Suppressor macrophage treated with lipopolysaccharide for 4 hours (primary cell): Measurements from ENCODE around the gene PRKN.

Experiments used
- DNase-seq: peaks from one replicate; pipeline ENCODE4 v3.0.0-alpha.2; 2020

PRKN gene

GRCh38 chr6:161424421-161424820 is 1303.1 kb downstream of the PRKN start:
- DNase-seq = no peak

DNA sequence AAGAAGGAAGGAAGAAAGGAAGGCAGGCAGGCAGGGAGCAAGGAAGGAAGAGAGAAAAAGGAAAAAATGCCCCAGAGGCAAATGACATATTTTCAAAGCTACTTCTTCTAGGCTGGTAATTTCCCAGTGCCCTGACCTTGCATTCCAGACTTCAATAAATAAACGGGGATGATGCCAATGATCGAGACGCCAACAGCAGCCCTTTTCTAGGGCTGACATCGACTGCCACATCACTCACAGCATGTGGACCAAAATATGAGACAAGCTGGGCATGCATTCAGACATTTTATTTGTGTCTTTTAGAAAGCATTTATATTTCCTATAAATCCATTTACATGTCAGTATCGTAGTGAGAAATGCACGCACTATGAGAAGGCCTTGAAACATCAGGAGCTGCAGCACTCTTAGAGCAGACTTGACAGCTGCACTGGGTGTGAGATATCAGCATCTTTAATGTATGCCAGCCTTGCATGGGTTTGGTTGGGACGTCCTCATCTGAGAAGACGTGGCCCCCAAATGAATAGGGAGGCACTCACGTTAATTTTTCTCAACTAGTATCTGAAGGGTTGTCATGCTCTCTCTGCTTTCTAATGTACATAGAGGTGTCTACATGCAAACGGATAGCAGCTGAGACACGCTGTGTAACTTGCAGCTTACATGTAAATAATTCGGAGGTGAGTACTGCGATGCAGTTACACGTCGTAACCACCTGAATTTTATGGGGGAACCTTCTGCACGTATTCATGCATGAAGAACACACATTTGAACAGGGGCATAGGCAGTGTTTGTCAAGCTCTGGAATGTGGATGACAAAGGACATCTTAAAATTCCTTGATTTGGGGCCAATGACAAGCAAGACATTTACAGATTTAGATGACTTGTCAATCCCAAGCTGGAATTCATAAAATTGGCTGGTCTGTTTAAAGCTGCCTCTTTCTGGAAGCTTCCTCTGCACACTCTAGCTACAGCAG is 1304.6 kb downstream of the PRKN start:
- no peak for DNase-seq

DNA sequence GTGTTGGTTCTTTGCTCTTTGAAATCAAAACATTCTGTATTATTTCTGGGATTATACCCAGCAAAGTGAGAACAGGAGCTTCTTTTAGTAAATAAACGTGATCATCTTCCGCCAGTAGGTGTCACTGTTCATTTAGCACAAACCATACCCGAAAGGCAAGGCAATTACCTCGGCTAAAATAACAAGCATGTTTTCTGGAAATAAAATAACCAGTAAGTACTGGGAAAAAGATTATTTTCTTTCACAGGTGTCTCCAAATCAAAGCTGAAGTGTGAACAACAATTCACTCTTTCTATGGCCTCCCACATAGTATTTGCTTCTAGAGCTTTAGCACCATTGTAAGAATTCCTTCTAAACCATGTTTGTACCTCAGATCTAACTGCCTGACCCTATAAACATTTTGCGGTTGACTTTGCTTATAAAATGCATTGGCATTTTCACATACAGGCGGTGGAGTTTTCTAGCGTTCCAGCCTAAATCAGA is 1309.1 kb downstream of the PRKN start:
- peak; percentile 68 for DNase-seq

- DNase-seq = no peak
Observed at GRCh38 chr6:161417717-161418462, 1309.7 kb downstream of the PRKN start.

GRCh38 chr6:161415302-161415855 is 1312.2 kb downstream of the PRKN start:
- no peak for DNase-seq

DNA sequence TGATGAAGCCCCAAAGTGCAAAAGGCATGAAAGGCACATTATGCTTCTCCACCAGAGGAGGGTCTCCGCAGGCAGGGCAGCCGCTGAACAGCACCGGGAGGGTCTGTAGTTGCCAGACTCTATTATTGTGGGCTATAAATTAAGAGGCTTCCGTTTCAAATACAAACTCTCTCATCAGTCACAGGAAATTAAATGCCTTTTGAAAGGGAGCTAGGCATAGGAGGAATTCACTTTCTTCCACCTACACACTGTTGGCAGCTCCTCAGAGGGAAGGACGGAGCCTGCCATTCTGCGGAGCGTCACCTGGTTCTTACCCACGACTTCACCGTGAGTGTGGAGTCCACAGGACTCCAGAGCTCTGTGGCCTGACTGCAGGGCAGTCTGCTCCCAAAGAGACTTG is 1312.9 kb downstream of the PRKN start:
- DNase-seq = no peak

DNA sequence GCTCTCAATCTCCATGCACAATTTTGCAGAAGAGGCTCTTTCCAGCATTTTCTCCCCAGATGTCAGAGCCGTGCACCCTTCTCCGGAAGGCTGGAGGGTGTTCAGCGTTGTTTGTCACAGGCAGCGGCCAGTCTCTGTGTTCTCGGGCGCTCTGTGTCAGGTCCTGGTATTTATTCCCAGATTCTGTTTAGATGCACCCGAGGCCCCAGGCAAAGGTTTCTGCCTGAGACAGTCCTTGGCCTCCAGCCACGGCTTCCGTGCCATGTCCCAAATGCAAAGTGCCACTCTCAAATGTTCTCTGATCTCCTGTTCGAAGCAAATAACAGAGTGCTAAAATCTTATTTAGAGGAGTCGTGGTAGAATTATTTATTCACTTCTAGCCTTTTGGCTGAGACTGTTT is 1313.4 kb downstream of the PRKN start:
- no peak for DNase-seq

- DNase-seq = no peak
Observed at GRCh38 chr6:161413355-161413771, 1314.2 kb downstream of the PRKN start.

DNA sequence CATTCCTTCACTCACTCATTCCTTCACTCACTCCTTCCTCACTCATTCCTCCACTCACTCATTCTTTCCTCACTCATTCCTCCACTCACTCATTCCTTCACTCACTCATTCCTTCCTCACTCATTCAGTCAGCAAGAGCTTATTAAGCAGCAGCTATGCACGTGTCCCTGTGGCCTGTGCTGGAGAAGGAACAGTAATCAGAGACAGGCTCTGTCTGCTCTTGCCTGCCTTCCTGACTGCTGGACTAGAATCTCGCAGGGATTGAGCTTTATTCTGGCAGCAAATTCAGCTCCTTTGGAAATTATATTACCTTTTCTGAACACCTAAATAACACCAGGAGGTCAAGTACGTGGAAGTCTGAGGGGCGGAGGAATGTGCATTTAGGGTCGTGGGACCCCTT is 1314.8 kb downstream of the PRKN start:
- no peak for DNase-seq

DNA sequence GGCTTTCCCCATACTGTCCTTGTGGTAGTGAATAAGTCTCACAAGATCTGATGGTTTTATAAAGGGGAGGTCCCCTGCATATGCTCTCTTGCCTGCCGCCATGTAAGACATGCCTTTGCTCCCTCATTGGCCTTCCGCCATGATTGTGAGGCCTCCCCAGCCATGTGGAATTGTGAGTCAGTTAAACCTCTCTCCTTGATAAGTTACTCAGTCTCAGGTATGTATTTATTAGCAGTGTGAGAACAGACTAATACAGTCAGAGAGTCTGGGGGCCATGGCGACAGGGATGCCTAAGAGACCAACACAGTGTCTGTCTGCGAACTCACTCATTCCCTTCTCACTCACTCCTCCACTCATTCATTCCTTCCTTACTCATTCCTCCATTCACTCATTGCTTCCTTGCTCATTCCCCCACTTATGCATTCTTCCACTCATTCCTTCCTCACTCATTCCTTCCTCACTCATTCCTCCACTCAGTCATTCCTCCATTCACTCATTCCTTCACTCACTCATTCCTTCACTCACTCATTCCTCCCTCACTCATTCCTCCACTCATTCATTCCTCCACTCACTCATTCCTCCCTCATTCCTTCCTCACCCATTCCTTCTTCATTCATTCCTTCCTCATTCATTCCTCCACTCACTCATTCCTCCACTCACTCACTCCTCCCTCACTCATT is 1316.2 kb downstream of the PRKN start:
- no peak for DNase-seq

- DNase-seq = no peak
Observed at GRCh38 chr6:161410736-161411135, 1316.8 kb downstream of the PRKN start.

DNA sequence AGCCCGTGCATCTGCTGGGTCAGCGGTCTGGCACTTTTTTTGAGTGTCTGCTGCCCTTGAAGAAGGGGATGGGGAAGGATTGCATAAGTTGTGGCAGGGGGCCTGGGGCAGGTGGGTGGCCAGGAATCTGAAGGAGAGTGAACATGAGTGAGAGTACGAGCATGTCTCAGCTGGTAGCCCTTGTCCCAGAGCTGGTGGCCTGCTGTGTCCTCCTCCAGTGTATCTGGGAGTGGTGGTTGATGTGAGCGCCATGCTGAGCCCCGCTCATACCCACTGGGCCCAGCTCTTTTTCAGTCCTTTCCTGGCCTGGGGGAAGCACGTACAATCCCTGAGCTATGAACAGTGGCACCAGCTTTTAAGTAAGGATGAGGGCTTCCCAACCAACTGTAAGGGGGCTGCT is 1317.5 kb downstream of the PRKN start:
- DNase-seq = no peak

DNA sequence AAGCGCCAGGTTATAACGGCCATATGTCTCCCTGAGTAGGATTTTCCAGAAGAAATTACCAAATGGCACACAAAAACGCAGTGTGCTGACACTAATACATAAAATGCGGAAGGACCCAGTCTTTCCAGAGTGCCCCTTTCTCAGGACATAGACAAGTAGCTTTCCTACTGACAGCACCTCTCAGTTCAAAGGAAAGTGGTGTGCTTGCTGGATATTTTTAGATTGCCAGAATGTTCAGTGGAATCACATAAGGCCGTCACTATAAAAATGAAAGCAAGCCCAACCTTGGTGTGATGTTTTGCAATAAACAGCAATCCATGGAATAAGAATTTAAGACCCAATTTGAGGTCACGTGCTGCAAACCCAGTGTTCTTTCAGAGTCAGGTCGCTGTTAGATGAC is 1318.2 kb downstream of the PRKN start:
- no peak for DNase-seq

GRCh38 chr6:161408041-161408440 is 1319.5 kb downstream of the PRKN start:
- no peak for DNase-seq

DNA sequence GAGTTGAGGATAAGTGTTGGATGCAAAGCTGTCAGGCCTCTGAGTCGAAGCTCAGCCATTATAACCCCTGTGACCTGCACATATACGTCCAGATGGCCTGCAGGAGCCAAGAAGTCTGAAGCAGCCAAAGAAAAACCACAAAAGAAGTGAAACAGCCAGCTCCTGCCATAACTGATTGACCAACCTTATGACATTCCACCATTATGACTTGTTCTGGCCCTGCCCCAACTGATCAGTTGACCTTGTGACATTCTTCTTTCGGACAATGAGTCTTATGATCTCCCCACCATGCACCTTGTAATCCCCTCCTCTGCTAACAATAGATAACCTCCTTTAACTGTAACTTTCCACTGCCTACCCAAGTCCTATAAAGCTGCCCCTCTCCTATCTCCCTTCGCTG is 1320.0 kb downstream of the PRKN start:
- peak; percentile 26 for DNase-seq

DNA sequence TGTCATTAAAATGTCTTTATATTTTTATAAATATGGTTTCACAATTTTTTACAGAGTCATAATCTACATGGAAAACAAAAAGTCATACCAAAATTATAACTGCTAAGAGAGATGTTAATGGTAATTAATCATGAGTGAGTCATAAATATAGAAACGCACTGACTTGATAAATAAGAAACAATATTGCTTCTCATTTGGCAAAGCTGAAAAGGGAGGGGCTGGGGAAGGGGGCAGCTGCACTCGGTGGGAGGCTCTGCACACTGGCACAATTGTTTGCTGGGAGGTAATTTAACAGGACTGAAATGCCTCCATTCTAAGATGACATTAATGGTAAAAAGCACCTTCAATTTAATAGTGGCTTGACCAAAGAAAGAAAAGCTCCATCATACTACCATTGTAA is 1320.5 kb downstream of the PRKN start:
- DNase-seq = no peak

GRCh38 chr6:161406646-161407045 is 1320.9 kb downstream of the PRKN start:
- DNase-seq = peak; percentile 62

DNA sequence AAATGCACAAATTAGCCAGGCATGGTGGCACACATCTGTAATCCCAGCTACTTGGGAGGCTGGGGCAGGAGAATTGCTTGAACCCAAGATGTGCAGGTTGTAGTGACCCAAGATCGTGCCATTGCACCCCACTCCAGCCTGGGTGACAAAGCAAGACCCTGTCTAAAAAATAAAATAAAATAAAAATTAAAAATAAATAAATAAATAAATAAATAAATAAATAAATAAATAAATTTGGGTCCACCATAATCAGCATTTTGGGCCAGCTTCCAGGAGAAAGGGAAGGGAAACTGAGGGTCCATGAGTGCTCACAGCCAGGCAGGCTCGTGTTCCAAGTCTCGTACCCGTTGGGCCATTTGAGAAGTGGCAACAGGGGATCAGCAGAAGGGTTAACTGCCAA is 1322.1 kb downstream of the PRKN start:
- no peak for DNase-seq

DNA sequence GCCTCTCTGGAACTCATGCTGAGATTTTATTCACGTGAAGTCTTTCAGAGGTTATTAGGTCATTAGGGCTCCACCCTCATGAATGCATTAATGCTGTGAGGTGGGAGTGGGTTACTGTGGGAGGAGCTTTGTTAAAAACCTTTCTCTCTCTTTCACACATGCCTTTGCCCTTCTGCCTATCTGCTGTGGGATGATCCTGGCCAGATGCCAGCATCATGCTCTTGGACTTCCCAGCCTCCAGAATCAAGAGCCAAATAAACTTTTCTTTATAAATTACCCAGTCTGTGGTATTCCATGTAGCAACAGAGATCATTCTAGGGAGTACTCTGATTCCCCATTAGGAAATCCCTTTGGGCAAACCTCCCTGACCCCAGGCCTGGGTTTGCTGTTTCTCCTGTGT is 1323.8 kb downstream of the PRKN start:
- DNase-seq = no peak

- DNase-seq = no peak
Observed at GRCh38 chr6:161401587-161402309, 1325.8 kb downstream of the PRKN start.

DNA sequence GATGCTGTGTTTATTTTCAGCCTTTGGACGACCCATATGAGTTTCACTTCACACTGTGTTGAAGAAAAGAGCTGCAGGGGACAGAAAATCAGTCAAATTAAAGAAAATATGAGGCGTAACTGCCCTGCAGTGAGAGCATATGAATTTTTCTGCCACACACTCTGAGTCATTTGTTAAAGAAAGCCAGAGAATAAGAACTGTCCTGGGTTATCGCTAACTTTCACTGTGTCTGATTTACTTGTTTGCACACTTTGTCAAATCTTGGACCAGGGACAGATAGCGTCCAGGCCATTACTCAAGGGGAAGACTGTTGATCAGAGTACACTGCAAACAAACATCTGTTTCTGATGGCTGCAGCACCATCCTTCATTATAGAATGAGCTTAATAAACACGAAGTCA is 1326.9 kb downstream of the PRKN start:
- DNase-seq = no peak

DNA sequence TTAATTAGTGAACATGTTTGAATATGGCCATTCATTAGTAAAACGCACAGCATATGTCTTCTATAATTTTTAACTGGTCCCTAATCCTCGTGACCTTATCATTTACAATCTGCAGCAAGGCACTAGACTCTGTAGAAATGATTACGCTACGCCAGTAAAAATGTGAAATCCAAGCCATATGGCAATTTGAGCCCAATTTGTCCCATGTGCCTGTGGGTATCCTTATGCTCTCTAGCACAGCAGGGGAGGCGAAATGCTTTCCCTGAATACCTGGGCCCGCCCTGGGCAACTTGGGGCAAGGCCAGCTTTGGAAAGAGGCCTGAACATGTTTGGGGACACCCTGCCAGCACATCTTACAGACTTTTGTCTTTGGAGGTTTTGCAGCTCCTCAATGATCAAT is 1331.0 kb downstream of the PRKN start:
- DNase-seq = no peak
